Lower lobe of right lung (tissue), 2 donors: Measurements from ENCODE around the gene EHMT1. TPM values are rescaled to one million over a fixed set of nuclear protein-coding genes. Genes with fewer than 3 reads are reported as not detected.
"Not testable (repeated sequence)": the region's sequence is repeated elsewhere in the genome, so short reads cannot be mapped to it uniquely, and the experiment has no call there.

Experiments
- ATAC-seq, 2 donors: fragments of 200-7000 bp; cut with Tn5 transposase; one replicate each; pipeline ENCODE4 v1.9.1; 2020 to 2022; ENCODE audit warnings: mild to moderate bottlenecking in 2 of 2, moderate library complexity in 2 of 2
- DNase-seq: peaks from one replicate; pipeline ENCODE4 v3.0.0-alpha.2; 2020
- H3K27ac ChIP-seq: fragments of 200-600 bp; one replicate; pipeline ENCODE4 v1.8.0; 2022
- H3K27me3 ChIP-seq: fragments of 200-600 bp; one replicate; pipeline ENCODE4 v1.8.0; 2022; ENCODE audit warnings: low read depth
- H3K36me3 ChIP-seq: fragments of 200-600 bp; one replicate; pipeline ENCODE4 v1.8.0; 2022; ENCODE audit warnings: mild to moderate bottlenecking
- H3K4me1 ChIP-seq: fragments of 200-600 bp; one replicate; pipeline ENCODE4 v1.8.0; 2022
- H3K4me3 ChIP-seq: fragments of 200-600 bp; one replicate; pipeline ENCODE4 v1.8.0; 2022; ENCODE audit warnings: mild to moderate bottlenecking
- H3K9me3 ChIP-seq: fragments of 200-600 bp; one replicate; pipeline ENCODE4 v1.8.0; 2022
- CTCF ChIP-seq: fragments of 200-600 bp; IDR thresholded peaks from one replicate; pipeline ENCODE4 v1.8.0; 2022; ENCODE audit warnings: antibody characterized with exemption, mild to moderate bottlenecking
- intact Hi-C: fragments of 100-400 bp; cut with DNase I; formaldehyde crosslinking; loops from one replicate; pipeline ENCODE4 v1.11.0; 2022
- total RNA-seq: library from RNA; stranded (reverse); fragmentation: NEBNext Ultra II Directional; extraction: Animal tissue kit (Norgen Biotek cat#: 25700); gene quantifications from one replicate; pipeline ENCODE4 v1.2.1, GENCODE V29; 2021
- donor health status: DM: no; HTN: yes; CAD: no; lungs with severe emphysema.

EHMT1 gene
- total RNA-seq, 1 donor from 2014 or later = 73.5 TPM

GRCh38 chr9:137708590-137709284, 89.9 kb downstream of the EHMT1 start:
- DNase-seq = no peak
- no peak for ATAC-seq
- H3K4me3 ChIP-seq = no peak overlapping the region
- H3K4me1 ChIP-seq = peaks cover 16% of the 10 kb centered on the region
- H3K27me3 ChIP-seq = no peaks in the 10 kb centered on the region
- intact Hi-C loops = no loop called here
- peaks cover 21% of the 10 kb centered on the region for H3K36me3 ChIP-seq
- H3K27ac ChIP-seq = no peak overlapping the region
- no peak for TF ChIP-seq CTCF
- no peaks in the 10 kb centered on the region for H3K9me3 ChIP-seq

GRCh38 chr9:137709411-137710101, 90.8 kb downstream of the EHMT1 start:
- no peak overlapping the region for H3K27ac ChIP-seq
- no peak overlapping the region for H3K4me3 ChIP-seq
- TF ChIP-seq CTCF = no peak
- peaks cover 16% of the 10 kb centered on the region for H3K4me1 ChIP-seq
- no peak for ATAC-seq
- intact Hi-C loops = no loop called here
- H3K9me3 ChIP-seq = peaks cover 4% of the 10 kb centered on the region
- H3K27me3 ChIP-seq = no peaks in the 10 kb centered on the region
- H3K36me3 ChIP-seq = peaks cover 21% of the 10 kb centered on the region
- DNase-seq = no peak

DNA sequence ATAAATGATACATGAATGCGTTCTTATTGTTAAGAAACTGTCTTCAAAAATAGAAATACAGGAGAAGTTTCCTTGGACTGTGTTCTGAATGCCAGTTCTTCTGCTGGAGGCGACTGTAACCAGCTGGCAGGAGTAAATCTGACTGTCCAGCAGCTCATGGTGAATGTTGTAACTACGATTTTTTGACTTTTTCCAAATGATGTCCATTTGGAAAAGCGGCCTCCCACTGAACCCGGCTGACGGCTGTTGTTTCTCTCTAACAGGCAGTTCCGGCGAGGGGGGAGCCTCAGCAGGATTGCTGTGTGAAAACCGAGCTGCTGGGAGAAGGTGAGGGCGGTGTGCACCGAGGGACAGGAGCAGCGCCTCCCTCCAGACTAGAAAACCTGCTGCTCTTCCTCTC, 91.9 kb downstream of the EHMT1 start:
- Histone ChIP-seq H3K9me3 (peaks cover 4% of the 10 kb centered on the region), H3K27me3 (no peaks in the 10 kb centered on the region), H3K27ac (no peak overlapping the region), H3K36me3 (peaks cover 21% of the 10 kb centered on the region), H3K4me3 (no peak overlapping the region), H3K4me1 (peaks cover 9% of the 10 kb centered on the region)
- no peak for DNase-seq
- TF ChIP-seq CTCF = no peak
- intact Hi-C loops = no loop called here
- ATAC-seq = no peak

DNA sequence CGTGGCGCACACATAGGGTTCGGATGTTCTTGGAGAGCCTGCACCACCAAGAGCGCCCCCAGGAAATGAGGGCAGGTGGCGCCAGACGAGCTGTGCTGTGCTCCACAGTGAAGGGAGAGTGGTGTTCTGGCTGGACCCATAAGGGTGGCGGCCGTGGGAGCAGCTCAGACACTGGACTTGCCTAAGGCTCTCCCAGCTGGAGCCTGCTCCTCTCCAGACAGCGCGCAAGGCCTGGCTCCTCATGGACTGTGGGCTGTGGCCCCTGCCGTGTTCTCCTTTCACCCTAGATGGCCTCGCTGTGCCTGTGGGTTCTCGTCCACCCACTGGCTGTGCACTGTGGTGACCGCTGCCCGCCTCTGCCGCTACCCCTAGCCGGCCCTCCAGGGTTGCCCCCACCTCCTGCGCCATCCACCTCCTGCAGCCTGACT, 92.9 kb downstream of the EHMT1 start:
- H3K9me3 ChIP-seq = peaks cover 4% of the 10 kb centered on the region
- DNase-seq = no peak
- no peak overlapping the region for H3K27ac ChIP-seq
- ATAC-seq = peak in 1 of 2 donors; percentile 47
- H3K36me3 ChIP-seq = peaks cover 24% of the 10 kb centered on the region
- peaks cover 8% of the 10 kb centered on the region for H3K4me1 ChIP-seq
- intact Hi-C loops = no loop called here
- H3K4me3 ChIP-seq = no peak overlapping the region
- no peak for TF ChIP-seq CTCF
- H3K27me3 ChIP-seq = no peaks in the 10 kb centered on the region

GRCh38 chr9:137715321-137715720, 96.5 kb downstream of the EHMT1 start:
- no peak for TF ChIP-seq CTCF
- no peak for DNase-seq
- Histone ChIP-seq H3K27me3 (no peaks in the 10 kb centered on the region), H3K4me3 (no peak overlapping the region), H3K4me1 (no peaks in the 10 kb centered on the region), H3K36me3 (peaks cover 57% of the 10 kb centered on the region), H3K9me3 (peaks cover 4% of the 10 kb centered on the region), H3K27ac (no peak overlapping the region)
- intact Hi-C loops = no loop called here
- no peak for ATAC-seq

- H3K9me3 ChIP-seq, ATAC-seq, DNase-seq, H3K27ac ChIP-seq, H3K4me1 ChIP-seq, H3K4me3 ChIP-seq, intact Hi-C loops, H3K27me3 ChIP-seq: not testable (repeated sequence)
- peaks cover 57% of the 10 kb centered on the region for H3K36me3 ChIP-seq
Measured at GRCh38 chr9:137715866-137716693, 97.3 kb downstream of the EHMT1 start.
